ENCODE data around the gene BICDL1.
"Not testable (repeated sequence)": the region's sequence is repeated elsewhere in the genome, so short reads cannot be mapped to it uniquely, and the experiment has no call there.

BICDL1 gene

DNA sequence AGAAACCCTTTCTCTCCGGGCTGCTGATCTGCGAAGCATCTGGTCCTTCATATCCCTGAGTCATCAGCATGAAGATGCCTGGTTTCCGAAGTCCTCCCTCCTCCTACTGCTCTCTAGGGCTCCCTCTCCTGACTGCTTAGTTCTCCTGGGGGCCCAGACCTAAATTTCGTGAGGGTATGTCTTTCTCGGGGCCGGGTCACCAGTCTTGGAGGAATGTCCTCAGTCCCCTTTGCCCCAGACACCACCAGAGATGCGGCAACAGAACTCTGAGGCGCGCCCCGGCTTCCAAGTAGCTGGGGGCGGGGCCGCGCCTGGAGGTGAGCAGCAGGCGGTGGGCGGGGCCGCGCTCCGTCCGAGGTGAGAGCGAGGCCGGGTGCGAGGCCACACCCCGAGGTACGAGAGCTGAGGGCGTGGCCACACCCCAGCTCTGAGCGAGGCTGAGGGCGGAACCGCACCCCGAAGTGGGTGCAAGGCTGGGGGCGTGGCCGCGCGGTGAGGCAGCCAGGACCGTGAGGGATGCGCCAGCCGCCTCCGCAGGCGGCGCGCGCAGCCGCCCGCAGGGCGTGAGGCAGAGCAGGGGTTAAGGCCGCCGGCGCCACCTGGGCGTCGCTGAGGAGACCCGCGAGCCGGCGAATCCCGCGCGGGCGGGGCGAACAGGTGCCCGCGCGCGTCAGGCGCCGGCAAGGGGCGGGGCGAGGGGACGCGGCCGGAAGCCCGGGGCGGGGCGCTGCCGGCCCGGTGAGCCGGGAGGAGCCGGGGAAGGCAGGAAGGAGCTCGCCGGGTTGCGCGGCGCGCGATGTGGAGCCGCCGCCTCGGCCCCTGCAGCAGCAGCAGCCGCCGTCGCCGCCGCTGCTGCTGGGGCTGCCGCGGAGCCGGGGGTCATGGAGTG lies at the start of gene BICDL1:
Gene BICDL1 (plus strand): TSS at position 765 of the 889 bp plus-strand sequence. CDS start 633 bp downstream, outside the sequence.
- peak; percentile 99 for DNase-seq

- DNase-seq, result no peak
Observed at GRCh38 chr12:119940897-119941296, 48.1 kb upstream of the BICDL1 start.

DNA sequence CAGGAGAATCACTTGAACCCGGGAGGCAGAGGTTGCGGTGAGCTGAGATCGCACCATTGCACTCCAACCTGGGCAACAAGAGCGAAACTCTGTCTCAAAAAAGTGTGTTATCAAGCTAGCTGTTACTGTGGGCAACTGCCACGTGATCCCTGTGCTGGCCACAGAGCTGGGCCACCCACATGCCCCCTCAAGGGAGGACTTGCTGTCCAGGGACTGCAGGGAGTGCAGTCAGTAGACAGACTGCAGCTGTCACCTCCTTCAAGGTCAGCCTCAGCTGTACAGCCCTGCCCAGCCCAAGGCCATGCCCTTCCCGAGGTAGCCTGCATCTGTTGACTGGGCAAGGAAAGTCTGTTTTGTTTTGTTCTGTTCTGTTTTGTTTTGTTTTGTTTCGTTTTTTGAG lies 46.6 kb upstream of the BICDL1 start:
- no peak for DNase-seq

DNA sequence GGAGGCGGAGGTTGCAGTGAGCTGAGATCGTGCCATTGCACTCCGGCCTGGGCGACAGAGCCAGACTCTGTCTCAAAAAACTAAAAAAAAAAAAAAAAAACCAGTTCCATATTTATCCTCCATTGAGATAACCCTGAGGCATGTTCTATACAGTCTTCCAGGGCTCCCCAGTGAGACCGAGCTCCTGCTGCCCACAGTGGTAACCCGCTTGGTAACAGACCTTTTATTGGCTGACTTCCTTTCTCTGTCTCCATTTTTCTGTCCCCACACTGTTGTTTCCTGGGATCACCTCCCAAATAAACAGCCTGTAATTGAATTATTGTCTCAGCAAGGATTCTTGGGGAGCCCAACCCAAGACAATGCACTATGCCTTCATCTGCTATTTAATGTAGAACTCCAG lies 42.8 kb upstream of the BICDL1 start:
- no peak for DNase-seq

DNA sequence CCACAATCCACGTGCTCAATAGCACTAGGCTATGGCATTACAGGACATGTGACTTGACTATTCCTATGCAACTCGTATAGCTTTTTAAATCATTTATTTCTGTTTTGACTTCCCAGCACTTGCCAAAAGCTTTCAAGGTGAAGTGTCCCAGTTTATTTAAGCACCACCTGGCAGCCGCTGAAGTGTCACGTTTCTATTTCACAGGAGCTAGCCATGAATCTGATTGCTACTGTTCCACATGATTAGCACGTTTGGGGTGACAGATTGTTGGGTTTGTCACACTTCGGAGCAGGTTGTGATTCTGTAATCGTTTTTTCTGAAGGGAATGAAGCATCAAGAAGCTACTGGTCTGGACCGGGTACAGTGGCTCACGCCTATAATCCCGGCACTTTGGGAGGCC lies 39.9 kb upstream of the BICDL1 start:
- DNase-seq, result no peak

GRCh38 chr12:119949594-119949993 lies 39.4 kb upstream of the BICDL1 start:
- no peak for DNase-seq

DNA sequence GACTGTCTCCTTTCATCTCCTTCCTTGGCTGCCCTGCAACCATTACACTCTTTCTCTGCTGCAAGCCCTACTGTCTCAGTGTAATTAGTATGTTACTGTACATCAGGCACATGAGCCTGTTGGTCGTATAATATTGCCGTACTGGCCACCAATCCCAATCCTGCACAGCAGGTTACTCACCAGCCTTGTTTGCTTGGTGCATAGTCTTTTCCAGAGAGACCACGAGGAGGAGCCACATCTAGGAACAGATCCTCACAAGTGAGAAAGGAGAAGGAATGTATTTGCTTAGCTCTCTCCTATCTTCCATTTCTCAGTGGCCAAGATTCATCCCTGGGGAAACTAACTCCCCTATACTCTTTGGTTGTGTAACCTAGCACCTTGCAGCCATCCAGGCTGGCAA lies 33.0 kb upstream of the BICDL1 start:
- DNase-seq, result no peak

DNA sequence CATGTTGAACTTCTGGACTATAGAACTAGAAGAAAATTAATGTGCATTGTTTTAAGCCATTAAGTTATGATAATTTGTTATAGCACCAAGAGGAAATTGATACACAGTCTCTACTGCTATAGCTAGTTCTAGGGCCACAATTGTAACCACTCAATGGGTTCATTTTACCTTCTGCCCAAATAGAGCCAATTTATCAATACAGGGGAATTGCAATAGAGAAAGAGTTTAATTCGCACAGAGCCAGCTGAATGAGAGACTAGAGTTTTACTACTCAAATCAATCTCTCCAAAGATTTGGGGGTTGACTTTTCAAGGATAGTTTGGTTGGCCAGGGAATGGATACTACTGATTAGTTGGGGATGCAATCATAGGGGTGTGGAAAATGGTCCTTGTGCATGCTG lies 31.9 kb upstream of the BICDL1 start:
- no peak for DNase-seq

DNA sequence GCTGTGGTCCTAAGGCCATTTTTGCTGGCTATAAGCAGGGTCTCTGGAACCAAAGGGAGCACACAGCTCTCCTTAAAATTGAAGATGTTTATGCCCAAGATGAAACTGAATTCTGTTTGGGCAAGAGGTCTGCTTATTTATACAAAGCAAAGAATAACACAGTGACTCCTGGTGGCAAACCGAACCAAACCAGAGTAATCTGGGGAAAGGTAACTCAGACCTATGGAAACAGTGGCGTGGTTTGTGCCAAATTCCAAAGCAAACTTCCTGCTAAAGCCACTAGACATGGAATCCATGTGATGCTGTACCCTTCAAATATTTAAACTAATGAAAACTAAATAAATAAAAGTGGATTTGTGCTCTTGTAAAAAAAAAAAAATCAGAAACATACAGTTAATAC lies 29.6 kb upstream of the BICDL1 start:
- DNase-seq, result no peak

GRCh38 chr12:119964123-119964522 lies 24.9 kb upstream of the BICDL1 start:
- no peak for DNase-seq

- no peak for DNase-seq
Observed at GRCh38 chr12:119964929-119965328, 24.1 kb upstream of the BICDL1 start.

GRCh38 chr12:119980242-119980641 lies 8.8 kb upstream of the BICDL1 start:
- DNase-seq, result no peak

- DNase-seq, result not testable (repeated sequence)
Observed at GRCh38 chr12:119980702-119981101, 8.3 kb upstream of the BICDL1 start.

GRCh38 chr12:119989361-119989730 lies 310 bp downstream of the BICDL1 start:
- DNase-seq, result no peak

GRCh38 chr12:119989731-119990381 lies 820 bp downstream of the BICDL1 start:
- peak; percentile 77 for DNase-seq

DNA sequence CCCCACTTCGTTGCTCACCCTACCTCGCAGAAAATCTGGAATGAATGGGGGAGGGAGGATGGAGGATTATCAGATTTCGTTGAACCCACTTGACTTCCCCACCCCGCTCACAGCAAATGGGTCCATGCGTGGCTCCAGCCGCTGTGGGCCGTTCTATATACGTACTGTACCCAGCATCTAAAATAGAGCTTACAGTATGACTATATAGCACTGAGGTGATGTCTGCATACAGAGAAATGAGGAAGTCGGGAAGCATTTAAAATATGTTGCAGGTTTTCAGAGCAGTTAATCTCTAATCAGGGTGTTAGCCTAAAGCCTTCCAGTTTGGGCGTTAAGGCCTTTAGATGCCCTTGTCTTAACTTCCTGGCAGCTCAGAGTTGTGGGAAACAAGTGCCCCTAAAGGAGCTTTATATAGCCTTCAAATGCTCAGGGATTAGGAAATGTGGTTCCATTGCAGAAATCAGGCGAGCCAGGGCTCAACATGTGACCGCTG lies 1.4 kb downstream of the BICDL1 start:
- DNase-seq, result peak; percentile 21

DNA sequence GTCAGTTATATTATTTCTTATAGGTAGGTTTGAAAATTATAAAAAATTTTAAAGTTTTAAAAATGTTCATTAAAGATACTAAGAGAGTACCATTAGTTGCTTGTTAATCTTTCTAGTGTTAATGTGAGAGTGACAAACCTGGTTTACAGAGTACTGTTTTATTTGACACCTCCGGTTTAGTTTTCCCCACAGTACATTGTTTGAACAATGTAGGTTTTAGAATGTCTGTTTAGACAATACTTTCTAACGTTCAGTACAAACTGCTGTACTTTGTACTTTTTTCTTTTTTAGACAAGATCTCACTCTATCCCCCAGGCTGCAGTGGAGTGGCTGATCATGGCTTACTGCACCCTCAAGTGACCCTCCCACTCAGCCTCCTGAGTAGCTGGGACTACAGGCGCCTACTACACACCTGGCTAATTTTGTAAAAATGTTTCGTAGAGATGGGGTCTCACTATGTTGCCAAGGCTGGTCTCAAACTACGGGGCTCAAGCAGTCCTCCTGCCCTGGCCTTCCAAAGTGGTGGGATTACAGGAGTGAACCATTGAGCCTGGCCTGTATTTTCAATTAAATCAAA lies 3.2 kb downstream of the BICDL1 start:
- no peak for DNase-seq

DNA sequence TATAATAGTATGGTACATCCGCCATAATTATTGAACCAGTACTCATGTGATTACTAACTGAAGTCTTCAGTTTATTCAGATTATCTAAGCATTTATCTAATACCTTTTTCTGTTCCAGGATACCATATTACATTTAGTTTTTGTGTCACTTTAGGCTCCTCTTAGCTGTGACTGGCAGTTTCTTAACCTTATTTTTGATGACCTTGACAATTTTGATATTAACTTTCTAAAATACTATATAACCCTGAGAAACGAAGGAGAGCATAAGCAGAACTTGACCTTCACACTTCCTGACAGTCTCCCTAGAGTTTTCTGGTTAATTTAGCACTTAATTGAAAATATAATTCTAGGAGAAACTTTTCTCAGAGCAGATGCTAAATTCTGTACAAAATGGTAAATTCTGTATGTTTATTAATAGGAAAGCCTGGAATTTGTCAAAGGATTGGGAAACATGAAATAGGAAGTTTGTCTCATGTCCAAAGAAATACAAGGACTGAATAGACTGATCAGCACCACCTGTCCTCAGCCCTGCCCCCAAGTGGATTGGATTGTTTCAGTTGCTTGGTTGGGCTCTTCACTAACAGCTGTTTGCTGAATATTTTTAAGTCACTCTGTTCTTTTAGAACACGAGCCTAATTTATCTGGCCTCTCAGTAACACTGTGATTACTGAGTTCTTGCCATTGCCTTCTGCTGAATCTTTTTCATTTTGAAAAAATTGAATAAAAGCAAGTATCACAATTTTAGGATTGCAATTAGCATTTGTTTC lies 6.0 kb downstream of the BICDL1 start:
- no peak for DNase-seq

DNA sequence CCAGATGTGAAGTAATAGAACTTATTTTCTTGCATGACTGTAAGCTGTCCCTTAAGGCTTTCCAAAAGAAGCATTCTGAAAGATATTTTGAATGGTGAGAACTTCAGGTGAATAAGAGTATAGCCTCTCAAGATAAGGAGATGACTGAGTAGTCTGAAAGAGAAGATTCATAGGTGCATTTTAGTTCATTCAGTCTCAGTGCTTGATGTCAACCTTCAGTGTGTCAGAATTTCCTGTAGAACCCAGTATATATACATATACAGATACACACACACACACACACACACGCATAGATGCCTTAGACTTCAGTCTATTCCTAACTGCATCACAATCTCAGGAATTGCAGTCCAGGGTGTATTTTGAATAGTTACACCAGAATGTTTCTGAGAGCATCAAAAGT lies 7.4 kb downstream of the BICDL1 start:
- no peak for DNase-seq

DNA sequence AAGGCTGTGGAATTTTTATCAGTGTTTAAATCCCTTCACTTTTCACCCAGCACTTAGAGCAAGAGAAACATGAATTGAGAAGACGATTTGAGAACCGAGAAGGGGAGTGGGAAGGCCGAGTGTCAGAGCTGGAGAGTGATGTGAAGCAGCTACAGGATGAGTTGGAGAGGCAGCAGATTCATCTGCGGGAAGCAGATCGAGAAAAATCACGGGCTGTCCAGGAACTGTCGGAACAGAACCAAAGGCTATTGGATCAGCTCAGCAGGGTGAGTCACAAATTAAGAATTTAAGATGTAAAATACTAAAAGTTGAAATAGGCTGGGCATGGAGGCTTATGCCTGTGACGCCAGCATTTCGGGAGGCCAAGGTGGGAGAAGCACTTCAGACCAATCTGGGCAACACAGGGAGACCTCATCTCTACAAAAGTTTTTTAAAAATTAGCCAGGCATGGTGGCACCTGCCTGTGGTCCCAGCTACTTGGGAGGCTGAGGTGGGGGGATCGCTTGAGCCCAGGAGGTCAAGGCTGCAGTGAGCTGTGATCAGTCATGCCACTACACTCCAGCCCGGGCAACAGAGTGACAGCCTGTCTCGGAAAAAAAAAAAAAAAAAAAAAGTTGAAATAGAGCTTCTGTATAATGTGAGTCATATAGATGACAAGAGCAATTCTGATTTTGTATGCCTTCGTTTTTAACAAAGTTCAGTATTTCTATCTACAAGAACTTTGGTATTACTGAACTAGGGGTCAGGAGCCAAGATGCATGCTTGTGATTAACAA lies 9.6 kb downstream of the BICDL1 start:
- no peak for DNase-seq

GRCh38 chr12:120000556-120000955 lies 11.5 kb downstream of the BICDL1 start:
- DNase-seq, result no peak
